NCI-H2029 treated with DMSO at 0.1 percent for 48 hours (cell line): ENCODE measurements around the gene JOSD2.

Experiments used
- DNase-seq: peaks from one replicate; lab custom pipeline; 2025; lab: John Stamatoyannopoulos, UW

The JOSD2 gene

DNA sequence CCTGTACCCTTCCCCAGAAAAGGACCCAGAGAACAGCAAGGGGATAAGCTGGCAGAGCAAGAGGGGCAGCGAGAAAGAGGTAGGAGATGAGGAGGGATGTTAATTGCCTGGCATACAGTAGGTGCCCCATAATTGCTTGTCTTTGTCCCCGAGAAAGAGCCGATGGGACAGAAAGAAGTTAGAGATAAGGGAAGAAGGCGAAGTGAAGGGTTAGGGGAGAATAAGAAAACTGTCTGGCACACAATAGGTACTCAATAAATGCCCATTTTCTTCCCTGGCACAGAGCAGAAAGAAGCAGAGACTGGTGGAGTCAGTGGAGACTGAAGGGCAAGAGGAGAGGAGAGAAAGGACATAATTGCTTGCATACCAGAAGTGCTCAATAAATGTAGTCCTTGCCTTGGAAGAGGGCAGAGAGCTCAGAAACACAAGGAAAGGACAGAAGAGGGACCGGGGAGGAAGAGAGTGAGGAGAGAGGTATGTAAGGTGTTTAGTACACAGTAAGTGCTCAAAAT is 15.9 kb downstream of the JOSD2 start:
- DNase-seq = no peak

DNA sequence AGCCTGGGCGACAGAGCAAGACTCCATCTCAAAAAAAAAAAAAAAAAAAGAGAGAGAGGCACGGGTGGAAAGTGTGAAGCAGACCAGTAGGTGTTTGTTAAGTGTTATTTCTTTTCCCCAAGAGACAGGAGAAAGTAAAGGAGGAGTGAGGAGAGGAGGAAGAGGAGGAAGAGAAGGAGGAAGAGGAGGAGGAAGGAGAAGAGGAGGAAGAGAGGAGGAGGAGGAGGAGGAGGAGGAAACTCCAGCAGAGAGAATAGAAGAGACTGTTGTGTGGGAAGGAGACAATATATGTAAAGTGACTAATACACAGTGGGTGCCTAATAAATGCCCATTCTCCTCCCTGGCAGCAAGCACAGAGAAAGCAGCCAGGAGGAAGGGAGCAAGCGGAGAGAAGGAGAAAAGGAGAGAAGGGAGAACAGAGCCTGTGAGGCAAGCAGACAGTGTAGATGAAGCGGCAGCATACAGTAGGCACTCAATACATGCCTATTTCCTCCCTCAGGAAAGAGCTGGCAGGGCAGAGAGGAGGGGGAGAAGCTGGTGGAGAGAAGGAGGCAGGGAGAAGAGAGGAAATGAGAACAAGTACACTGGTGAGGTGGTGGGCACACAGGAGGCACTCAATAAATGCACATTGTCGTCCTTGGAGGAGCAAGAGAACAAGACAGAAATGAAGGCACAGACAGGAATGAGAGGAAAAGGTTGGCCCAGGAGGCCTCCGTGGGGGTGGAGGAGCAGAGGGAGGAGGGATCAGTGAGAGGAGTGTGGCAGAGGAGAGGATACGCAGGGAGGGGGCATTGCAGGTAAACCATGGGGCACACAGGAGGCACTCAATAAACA is 16.6 kb downstream of the JOSD2 start:
- no peak for DNase-seq

DNA sequence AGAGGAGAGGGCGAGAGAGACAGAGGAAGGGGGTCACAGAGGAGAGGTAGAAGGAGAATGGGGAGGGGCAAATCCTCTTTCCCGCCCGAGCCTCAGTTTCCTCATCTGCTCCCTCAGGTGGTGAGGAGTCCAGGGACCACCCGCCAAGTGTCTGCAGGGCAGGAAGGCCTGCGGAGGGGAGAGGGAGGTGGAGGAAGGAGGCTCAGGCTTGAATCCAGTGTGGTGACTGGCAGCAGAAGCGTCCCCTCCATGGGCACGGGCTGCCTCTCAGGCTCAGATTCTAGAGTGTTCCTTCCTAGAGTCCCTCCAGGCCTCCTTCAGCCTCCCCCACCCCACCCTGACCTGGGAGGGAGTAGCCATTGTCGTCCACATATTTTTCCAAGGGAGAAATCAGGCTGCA is 17.8 kb downstream of the JOSD2 start:
- no peak for DNase-seq

DNA sequence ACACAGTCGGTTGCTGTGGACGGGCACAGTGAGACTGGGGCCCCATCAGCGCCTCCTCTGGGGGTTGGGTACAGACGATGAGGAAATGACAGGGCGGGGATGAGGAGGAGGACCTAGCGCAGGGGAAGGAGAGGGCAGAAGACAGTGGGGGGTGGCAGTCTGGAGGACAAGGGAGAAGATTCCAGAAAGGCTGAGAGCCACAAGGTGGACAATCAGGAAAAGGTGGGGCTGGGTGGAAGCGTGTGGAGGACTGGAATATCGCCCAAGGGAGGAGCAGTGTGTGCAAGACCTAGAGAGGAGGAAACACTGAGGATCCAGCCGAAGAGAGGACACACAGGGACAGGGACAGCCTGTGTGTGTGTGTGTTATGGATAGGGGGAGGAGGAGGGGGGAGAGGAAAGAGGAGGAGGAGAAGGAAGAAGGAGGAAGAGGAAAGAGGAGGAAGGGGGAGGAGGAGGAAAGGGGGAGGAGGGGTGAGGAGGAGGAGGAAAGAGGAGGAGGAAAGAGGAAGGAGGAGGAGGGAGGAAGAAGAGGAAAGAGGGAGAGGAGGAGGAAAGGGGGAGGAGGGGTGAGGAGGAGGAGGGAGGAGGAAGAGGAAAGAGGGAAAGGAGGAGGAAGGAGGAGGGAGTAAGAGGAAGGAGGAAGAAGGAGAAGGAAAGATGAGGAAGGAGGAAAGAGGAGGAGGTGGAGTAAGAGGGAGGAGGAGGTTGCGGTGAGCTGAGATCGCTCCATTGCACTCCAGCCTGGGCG is 18.5 kb downstream of the JOSD2 start:
- DNase-seq = no peak

DNA sequence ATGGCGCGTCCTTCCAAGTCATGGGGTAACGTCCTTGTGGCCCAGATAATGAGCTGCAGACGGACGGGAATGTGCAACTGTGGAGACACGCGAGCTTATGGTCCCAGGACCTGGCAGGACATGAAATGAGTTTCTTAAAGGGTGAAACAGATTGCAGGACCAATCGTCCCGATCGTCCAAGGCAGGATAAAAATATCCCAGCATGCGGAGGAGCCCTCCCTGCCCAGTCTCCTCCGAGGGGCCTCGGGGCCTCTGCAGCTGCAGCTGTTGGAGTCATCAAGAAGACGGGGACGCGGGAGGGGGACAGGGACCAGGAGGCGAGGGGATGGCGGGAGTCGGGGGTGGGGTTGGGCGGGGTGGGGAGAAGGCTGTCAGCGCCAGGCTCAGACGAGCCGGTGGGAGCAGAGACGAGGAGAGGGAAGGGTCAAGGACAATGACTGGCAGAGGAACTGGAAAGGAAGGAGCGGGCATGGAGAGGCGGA is 20.0 kb downstream of the JOSD2 start:
- no peak for DNase-seq

DNA sequence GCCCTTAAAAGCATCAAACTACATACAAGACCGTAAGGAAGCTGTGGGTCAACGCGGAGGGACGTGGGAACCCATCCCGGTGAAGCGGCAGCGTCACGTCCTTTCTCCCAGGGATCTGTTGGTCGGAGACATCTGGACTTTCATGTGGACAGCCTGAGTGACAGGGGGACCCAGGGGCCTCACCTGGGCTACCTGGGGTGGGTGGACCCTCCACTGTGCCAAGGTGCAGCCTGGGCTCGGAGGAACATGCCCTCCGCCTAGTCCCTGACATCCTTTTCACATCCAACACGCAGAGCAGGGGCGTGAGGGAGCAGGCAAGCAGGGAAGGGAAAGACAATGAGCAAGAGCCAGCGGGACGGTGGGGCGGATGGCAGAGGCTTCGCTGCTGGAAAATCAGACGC is 20.6 kb downstream of the JOSD2 start:
- DNase-seq = no peak

DNA sequence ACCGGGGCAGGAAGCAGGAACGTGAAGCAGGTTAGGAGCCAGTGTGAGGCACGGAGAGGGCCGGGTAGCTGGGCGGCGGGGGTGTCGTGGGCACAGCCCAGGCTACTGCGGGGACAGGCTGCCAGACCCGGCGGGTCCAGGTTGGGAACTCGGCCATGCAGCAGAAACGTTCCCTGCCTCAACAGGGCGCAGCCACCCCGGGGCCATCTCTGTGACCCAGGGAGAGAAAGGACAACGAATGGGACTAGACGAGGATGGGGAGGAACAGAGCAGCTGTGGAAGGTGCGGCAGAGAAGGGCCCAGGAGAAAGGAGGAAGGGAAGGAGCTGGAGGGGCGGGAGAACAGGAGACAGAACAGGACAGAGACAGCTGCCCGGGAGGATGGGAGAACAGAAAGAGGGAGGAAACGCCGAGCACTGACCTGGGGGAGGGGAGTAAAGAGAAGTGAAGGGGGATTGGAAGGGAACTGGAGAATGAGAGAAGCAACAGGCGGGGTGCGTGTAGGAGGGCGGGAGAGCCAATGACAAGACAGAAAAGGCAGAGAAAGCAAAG is 21.5 kb downstream of the JOSD2 start:
- DNase-seq = no peak

DNA sequence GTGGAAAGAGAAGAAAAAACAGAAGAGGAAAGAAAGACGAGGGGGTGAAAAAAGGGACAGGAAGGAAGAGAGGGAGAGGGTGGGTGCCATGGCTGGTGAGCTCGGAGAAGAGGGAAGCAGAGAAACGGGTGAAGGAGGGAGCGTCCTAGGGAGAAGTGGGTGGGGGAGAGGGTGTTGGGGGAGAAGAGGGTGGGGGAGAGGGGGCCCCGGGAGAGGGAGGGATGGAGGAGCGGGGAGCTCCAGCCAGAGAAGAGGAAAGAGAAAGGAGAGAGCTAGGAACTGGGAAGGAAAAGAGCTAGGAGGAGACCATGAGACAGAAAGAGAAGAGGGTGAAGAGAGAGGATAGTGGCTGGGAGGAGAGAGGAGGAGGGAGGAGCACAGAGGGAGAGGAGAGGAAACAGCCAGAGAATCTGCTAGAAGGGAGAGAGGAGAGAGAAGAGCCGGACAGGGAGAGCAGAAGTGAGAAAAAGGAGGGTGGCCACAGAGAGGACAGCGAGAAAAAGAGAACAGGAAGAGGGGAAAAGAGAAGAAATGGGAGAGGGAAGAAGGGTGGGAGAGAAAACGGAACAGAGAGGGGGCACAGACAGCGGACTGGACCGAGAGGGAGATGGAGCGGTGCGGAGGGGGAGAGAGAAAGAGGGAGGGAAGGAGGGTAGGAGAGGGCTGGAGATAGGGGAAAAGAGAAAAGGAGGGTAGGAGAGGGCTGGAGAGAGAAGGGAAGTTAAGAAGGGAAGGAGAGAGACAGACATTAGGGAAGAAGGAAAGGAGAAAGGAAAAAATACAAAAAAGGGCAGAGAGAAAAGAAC is 22.4 kb downstream of the JOSD2 start:
- no peak for DNase-seq

DNA sequence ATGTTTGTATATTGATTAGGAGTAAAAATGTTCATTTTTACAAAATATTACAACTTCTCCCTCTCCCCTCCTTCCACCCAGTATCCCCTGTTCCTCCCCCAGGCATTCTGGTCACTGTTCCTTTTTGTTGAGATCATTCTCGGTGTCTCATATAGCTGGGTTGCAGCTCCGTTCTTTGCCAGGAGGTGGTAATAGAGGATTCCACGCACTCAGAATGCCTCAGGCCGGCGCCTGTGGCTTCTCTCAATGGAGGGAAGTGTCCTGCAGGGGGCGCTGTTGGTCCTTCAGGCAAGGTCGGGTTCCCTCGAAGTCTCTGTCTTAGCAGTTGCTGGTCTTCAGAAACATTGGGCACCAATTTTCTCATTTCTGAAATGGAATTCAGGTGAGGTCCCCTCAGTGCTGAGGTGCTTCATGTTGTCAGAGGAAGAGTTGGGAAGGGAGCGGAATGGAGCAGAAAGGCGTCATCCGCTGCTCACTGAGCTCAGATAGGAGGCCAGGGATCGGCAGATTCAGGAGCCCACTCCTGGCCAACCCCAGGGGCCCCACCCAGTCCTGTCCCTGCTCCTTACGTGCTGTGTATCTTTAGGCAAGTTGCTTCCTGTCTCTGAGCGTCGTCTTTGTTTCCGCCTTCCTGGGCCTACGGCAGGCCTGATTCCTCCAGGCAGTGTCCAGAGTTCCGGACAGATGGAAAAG is 24.0 kb downstream of the JOSD2 start:
- no peak for DNase-seq

DNA sequence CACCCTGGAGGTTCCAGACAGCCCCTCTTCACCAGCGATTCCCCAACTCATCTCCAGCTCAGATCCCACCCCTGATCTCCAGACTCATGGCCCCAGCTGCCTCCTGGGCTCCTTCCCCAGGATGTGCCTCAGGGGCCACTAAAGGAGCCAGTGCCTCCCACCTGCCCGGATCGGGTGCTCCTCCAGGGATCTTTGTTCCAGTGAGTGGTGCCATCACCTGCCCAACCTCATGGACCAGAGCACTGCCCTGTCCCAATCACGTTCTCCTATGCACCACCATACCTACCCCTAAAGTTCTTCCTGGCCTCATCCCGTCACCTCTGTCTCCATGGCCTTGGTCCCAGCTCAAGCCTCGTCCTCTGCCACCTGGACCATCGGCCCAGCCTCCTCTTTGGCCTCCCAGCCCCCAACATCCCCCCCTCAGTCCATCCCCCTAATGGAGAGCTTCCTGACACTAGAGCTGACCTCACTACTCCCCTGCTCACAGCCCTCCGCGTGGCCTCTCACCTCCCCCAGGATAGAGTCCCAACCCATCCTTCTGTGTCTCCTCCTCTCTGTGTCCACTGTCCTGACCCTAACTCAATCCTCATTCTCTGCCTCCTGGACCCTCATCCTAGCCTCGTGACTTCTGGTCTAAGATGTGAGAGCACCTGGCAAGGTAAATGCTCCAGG is 25.6 kb downstream of the JOSD2 start:
- no peak for DNase-seq

DNA sequence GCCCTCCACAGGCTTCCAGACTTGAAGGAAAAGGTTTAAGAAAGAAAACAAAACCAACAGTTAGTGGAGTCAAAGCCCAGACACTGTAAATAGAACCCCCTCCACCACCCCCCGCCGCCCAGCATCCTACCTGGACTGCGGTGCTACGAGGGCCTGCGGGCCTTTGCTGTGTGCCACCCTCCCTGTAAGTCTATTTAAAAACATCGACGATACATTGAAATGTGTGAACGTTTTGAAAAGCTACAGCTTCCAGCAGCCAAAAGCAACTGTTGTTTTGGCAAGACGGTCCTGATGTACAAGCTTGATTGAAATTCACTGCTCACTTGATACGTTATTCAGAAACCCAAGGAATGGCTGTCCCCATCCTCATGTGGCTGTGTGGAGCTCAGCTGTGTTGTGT is 28.1 kb downstream of the JOSD2 start:
- DNase-seq = no peak

DNA sequence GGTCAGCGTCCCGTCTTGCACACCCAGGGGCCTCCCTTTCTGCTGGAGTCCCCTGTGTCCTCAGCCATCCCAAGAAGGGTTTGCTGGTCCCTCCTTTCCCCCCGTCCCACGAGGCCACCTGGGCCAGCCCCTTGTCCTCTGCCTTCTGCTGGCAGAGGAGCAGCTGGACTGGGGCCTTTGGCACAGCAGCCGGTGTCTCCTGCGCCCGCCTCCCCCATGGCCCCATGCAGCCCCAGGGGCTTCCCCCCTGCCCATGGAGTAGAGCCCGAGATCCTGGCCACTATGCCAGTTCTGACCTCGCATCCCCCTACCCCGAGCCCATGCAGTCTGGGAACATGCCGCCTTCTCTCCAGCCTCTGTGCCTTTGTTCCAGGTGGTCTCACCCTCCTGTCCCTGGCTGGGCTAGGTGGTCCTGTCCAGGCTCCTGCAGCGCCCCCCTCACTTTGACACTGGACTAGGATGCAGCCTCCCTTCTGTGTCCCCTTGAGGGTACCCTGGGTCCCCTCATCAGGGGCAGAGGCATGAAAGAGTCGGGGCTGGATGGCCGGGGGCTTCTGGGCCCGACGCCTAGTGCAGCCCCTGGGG is 28.6 kb downstream of the JOSD2 start:
- no peak for DNase-seq

DNA sequence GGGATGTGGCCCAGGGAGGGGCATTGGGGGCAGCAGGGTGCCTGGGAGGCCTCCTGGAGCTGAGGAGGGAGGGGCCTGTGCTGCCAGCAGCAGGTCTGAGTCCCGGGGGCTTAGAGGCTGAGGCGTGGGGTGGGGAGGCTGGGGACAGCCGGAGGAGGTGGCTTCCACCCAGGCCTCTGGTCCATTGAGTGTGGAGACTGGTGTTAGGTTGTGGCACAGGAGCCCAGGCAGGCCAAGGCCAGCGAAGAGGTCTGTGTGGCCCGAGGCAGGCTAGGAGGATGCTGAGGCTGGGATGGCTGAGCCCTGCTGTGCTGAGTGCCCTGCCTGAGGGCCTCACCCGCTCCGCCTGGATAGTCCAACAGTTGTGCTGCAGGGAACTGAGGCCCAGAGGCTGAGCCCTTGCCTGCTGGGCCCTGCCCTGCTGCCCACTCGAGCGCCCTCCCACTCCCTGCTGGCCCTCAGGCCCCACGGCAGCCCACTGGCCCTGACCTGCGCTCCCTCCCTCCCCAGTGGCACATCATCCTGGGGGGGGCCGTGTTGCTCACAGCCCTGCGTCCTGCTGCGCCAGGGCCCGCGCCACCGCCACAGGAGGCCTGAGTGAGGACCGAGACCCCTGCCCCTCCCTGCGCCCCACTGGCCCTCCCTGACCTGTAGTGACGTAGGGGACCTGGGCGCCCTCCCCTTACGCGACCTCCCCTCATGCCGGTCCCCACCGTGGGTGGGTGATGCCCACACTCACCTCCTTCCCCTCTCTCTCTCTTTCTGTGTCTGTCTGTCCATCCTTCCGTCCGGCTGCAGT is 29.4 kb downstream of the JOSD2 start:
- no peak for DNase-seq

DNA sequence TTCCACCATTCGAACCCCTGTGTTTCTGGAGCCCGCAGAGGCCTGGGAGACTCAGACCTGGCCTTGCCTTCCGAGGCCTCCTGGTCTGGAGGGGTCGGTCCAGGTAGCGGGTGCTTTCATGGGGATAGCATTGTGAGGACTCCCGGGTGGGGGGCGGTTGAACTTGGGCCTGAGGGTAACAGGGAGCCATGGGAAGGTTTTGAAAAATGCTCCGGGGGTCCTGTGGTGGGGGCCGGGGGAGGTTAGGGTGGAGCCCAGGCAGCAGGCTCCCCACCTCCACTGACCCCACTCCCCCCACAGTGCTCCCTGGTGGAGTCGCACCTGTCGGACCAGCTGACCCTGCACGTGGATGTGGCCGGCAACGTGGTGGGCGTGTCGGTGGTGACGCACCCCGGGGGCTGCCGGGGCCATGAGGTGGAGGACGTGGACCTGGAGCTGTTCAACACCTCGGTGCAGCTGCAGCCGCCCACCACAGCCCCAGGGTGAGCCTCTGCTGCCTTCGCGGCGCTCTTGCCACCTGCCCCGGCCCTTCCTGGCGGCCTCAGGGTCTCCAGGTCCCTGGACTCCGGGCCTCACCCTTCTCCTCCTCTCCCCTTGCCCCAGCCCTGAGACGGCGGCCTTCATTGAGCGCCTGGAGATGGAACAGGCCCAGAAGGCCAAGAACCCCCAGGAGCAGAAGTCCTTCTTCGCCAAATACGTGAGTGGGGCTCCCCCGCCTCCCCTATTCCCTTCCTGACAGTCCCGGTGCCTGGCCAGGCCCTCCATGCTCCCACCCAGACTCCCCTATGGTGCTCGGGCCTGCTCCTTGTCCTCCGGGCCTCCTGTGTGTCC is 30.5 kb downstream of the JOSD2 start:
- no peak for DNase-seq

DNA sequence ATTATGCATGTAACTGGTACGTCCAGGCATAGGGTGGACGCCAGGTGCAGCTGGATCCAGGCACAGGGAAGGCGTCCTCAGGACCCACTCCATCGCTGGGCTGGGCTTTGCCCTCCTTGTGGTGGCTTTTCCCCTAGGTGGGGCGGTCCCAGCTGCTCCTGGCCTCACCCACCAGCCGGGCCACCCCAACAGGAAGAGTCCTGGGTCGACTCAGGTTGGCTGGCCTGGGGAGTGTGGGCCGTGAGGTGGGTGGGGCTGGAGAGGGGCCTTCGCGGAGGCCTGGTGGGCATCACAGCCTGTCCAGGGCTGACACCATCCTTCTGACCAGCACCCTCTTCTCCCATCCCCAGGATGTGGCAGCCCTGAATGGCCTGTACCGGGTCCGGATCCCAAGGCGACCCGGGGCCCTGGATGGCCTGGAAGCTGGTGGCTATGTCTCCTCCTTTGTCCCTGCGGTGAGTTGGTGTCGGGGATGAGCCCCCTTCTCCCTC is 31.2 kb downstream of the JOSD2 start:
- no peak for DNase-seq

DNA sequence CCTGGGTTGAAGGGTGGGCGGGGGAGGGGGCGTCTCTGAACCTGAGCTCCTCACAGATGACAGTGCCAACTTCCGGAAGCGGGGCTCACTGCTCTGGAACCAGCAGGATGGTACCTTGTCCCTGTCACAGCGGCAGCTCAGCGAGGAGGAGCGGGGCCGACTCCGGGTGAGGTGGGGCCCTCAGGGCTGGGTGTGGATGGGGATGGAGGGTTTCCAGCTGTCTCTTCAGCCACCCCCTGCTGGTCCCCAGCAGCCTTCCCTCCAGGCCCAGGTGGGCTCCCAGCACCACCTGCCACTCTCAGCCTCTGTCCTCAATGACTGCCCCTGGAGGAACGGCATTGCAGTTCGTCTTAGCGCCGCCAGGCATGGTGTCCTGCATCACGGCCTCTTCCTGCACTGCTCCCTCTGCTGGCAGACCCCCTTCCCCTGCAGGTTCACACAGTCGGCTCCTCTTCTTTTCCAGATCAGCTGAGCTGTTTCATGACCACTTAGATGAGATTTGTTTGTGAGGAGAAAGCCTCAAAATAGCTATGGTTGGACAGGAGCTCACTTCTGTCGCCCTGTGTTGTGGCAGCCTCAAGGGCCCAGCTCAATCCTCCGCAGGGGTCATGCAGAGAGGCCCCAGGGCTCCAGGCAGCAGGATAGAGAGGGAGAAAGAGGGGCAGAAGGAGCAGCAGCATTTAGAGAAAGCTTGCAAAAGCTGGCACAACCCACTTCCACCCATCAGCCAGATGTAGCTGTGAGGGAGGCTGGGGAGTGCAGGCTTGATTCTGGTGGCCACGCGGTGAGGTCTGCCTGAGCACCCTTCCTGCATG is 31.9 kb downstream of the JOSD2 start:
- DNase-seq = no peak

DNA sequence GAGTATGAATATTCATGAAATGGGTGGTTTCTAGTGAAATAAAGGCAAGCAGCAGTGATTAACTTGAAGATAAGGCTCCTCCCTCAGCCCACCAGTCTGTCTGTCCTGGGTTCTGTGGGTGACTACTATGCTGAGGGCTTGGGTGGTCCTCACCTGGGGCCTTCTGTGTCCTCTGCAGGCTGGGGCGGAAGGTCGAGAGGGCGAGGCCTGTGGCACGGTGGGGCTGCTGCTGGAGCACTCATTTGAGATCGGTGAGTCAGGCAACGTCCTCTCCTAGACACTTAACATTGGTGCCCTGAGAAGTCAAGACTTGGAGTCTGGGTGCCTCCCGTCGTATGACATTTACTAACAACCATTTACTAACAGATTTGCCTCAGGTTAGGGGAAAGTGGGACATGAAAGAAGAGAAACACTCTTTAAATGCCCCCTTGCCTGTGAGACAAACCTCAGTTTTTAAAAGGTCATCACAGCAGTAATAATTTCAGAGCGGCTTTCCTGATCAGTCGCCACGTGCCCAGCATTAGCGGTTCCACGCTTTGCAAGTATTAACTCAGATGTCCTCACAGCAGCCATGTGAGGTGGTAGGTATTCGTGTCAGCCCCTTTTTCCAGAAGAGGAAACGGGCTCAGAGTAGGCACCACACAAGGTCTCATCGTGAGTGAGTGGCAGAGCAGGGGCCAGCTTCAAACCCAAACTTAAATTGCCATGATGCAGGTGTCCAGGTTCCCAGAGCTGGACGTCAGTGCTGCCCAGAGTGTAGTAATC is 33.1 kb downstream of the JOSD2 start:
- DNase-seq = no peak
